Measurements from ENCODE around the gene HMGN4.

The HMGN4 gene

GRCh38 chr6:26593278-26594130, 55.3 kb downstream of the HMGN4 start:
- Histone ChIP-seq H3K27me3 (ENCODE audit: control insufficient read depth in 1 of 2, insufficient read depth in 2 of 2, low read length in 2 of 2) (peaks cover 24 to 28% of the 10 kb centered on the region in 2 donors), H3K27ac (ENCODE audit: low read depth, low read length) (no peak overlapping the region), H3K4me1 (ENCODE audit: insufficient read depth, low read length) (peaks cover 14% of the 10 kb centered on the region), H3K4me3 (ENCODE audit: low read depth in 1 of 2, low read length in 2 of 2) (no peak overlapping the region), H3K36me3 (ENCODE audit: insufficient read depth, low read length) (peaks cover 6% of the 10 kb centered on the region), H3K9ac (ENCODE audit: low read length) (no peak overlapping the region), H3K9me3 (ENCODE audit: low read length) (no peaks in the 10 kb centered on the region)

GRCh38 chr6:26594131-26594498, 55.9 kb downstream of the HMGN4 start:
- Histone ChIP-seq H3K9ac (ENCODE audit: low read length) (no peak overlapping the region), H3K36me3 (ENCODE audit: insufficient read depth, low read length) (peaks cover 11% of the 10 kb centered on the region), H3K9me3 (ENCODE audit: low read length) (no peaks in the 10 kb centered on the region), H3K27me3 (ENCODE audit: control insufficient read depth in 1 of 2, insufficient read depth in 2 of 2, low read length in 2 of 2) (peaks cover 24 to 28% of the 10 kb centered on the region in 2 donors), H3K4me3 (ENCODE audit: low read depth in 1 of 2, low read length in 2 of 2) (no peak overlapping the region), H3K4me1 (ENCODE audit: insufficient read depth, low read length) (peaks cover 14% of the 10 kb centered on the region), H3K27ac (ENCODE audit: low read depth, low read length) (no peak overlapping the region)

GRCh38 chr6:26594730-26595632, 56.8 kb downstream of the HMGN4 start:
- Histone ChIP-seq H3K36me3 (ENCODE audit: insufficient read depth, low read length) (peaks cover 20% of the 10 kb centered on the region), H3K4me3 (ENCODE audit: low read depth in 1 of 2, low read length in 2 of 2) (peak overlapping the region in 1 of 2 donors; percentile 69), H3K9me3 (ENCODE audit: low read length) (no peaks in the 10 kb centered on the region), H3K4me1 (ENCODE audit: insufficient read depth, low read length) (peaks cover 14% of the 10 kb centered on the region), H3K27ac (ENCODE audit: low read depth, low read length) (no peak overlapping the region), H3K9ac (ENCODE audit: low read length) (peak overlapping the region; percentile 24), H3K27me3 (ENCODE audit: control insufficient read depth in 1 of 2, insufficient read depth in 2 of 2, low read length in 2 of 2) (peaks cover 24 to 28% of the 10 kb centered on the region in 2 donors)

- peaks cover 14% of the 10 kb centered on the region for H3K4me1 ChIP-seq (ENCODE audit: insufficient read depth, low read length)
- H3K36me3 ChIP-seq (ENCODE audit: insufficient read depth, low read length), result peaks cover 27% of the 10 kb centered on the region
- H3K27me3 ChIP-seq (ENCODE audit: control insufficient read depth in 1 of 2, insufficient read depth in 2 of 2, low read length in 2 of 2), result peaks cover 24 to 28% of the 10 kb centered on the region in 2 donors
- H3K27ac ChIP-seq (ENCODE audit: low read depth, low read length), result peak overlapping the region; percentile 68
- H3K9me3 ChIP-seq (ENCODE audit: low read length), result no peaks in the 10 kb centered on the region
- H3K9ac ChIP-seq (ENCODE audit: low read length), result peak overlapping the region; percentile 24
- peak overlapping the region; percentile 55 to 69 for H3K4me3 ChIP-seq (ENCODE audit: low read depth in 1 of 2, low read length in 2 of 2)
These were observed 57.6 kb downstream of the HMGN4 start for GRCh38 chr6:26595669-26596269.
